ENCODE results near the gene KIF17. TPM values are rescaled to one million over a fixed set of nuclear protein-coding genes. Genes with fewer than 3 reads are reported as not detected.

The KIF17 gene
- 2.5 TPM for total RNA-seq

GRCh38 chr1:20717452-20718342 lies at the start of gene KIF17:
Gene KIF17, minus strand, starts transcription at chr1:20718007. Its CDS starts 301 bp downstream, at chr1:20717706.
- DNase-seq: peak; percentile 39

- DNase-seq: no peak
Measured at GRCh38 chr1:20767271-20767670, 49.5 kb upstream of the KIF17 start.

GRCh38 chr1:20763417-20763816 lies 45.6 kb upstream of the KIF17 start:
- no peak for DNase-seq

GRCh38 chr1:20760322-20760721 lies 42.5 kb upstream of the KIF17 start:
- no peak for DNase-seq

- DNase-seq: no peak
Measured at GRCh38 chr1:20753589-20753988, 35.8 kb upstream of the KIF17 start.

DNA sequence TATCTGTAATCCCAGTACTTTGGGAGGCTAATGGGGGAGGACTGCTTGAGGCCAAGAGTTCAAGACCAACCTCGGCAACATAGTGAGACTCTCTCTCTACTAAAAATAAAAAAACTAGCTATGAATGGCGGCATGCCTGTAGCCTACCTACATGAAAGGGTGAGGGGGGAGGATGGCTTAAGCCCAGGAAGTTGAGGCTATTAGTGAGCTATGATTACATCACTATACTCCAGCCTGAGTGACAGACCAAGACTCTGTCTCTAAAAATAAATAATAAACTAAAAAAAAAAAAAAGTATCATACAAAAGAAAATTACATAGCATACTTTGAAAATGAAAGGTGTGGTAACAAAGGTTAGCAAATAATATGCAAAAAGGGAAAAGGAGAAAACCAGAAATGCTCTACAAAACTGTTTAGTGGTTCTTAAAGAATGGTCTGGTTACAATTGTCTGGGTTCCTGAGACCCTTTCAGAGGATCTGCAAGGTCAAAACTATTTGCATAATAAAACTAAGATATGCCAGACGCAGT lies 33.7 kb upstream of the KIF17 start:
- no peak for DNase-seq

- no peak for DNase-seq
Measured at GRCh38 chr1:20742671-20743070, 24.9 kb upstream of the KIF17 start.

- DNase-seq: no peak
Measured at GRCh38 chr1:20740781-20741180, 23.0 kb upstream of the KIF17 start.

DNA sequence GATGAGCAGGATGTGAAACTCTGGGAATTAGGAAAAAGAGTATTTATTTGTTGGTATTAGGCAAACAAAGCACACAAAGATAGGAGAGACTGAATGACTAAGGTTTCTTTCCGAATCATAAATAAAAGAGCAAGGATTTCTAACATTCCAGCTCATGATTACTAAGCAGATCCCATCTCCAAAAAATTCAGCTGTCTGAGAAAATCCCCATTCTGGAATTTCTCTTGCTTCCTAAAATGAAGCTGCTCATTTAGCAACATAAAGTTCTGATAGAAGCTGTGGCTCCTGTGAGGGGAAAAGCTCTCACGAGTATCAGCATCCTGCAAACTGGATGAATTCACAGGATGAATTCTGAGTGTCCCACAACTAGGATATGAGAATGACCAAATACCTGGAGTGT lies 21.4 kb upstream of the KIF17 start:
- no peak for DNase-seq

GRCh38 chr1:20735581-20736111 lies 17.8 kb upstream of the KIF17 start:
- no peak for DNase-seq

DNA sequence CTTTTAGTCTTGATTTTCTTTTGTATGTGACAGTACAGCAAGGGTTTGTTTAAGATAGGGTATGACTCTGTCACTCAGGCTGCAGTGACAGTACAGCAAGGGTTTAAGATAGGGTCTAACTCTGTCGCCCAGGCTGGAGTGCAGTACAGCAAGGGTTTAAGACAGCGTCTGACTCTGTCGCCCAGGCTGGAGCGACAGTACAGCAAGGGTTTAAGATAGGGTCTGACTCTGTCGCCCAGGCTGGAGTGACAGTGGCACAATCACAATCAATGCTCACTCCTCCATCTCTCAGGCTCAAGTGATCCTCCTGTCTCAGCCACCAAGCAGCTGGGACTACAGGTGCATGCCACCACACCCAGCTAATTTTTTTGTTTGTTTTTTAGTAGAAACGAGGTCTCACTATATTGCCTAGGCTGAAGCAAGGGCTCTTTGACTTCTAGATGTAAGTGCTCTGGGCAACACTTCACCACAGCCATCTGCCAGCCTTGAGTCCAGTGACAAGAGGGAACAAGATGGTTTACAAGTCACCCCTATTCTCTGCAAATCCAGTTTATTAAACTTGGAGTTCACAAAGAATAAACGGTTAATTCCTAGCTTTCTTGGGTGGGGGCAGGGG lies 15.7 kb upstream of the KIF17 start:
- no peak for DNase-seq

- peak; percentile 43 for DNase-seq
Measured at GRCh38 chr1:20732588-20733359, 15.0 kb upstream of the KIF17 start, which contains the start of gene SH2D5. Gene SH2D5, minus strand, starts transcription at chr1:20732703. Its CDS starts 4,659 bp downstream, at chr1:20728044.

DNA sequence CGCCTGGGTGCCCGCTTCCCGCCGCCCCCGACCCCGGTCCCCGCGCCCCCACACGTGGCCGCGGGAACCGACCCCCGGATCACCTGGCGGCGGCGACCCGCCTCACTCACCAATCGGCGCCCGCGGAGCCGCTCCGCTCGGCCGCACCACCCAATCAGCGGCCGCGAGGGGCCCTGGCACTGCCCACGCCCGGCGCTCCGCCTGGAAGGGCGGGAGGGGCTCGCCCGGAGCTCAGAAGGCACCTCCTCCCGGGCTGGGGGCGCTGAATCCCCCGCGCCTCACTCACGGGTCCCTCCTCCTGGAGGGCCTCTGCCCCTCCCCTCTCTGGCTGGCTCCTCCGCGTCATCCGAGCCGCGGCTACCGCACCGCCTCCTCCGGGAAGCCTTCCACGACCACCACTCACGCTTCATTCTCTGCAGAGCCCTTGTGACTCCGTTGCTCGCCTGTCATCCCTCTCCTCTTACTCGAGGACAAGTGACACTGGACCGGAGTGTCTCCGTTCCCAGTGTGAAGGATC lies 14.3 kb upstream of the KIF17 start:
- DNase-seq: no peak

GRCh38 chr1:20731057-20731991 lies 13.5 kb upstream of the KIF17 start:
- no peak for DNase-seq

DNA sequence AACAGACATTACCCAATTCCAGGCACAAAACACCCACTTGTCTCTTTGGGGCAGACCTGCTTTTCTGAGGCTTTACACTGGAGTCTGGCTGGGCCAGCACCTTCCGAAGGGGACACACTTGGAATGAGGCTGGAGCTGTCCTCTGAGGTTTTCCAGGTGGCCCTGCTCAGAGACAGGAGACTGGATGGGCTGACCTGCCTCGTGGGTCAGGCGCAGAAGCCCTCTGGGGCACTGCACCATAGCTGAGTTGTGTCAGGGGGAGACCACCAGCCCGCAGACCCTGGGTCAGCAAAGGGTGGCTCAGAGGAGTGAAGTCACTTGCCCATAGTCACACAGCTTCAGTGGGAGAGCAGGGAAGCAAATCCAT lies 12.9 kb upstream of the KIF17 start:
- DNase-seq: no peak

DNA sequence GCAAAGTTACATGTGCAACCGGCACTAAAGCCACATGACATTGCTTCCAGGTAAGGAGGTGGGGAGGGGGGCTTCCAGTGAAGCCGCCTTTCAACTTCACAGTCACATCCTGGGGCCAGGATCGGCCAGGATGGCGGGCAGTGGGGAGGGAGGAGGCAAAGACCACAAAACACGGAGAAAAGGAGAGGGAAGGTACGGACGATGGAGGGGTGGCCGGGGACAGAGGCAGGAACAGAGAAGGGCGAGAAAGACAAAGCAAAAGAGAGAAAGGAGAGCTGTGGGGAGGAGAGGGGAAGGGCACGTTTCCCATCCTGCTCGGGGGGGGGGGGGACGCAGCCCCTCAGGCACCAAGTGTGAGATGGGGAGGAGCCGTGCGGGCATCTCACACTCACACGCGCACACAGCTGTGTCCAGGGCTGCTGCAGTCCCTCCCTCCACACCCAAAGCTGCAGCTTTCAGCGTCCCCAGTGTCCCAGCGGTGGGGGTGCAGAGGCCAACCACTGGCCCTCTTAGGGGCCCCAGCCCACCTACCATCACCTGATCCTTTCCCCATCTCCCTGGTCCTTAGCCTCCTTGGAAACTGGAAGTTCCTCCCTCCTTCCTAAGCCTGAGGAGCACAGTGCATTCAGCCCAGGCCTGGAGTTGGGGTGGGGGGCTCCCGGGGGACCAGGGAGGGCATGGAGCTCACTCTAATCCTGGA lies 12.3 kb upstream of the KIF17 start:
- DNase-seq: no peak

GRCh38 chr1:20729155-20729931 lies 11.5 kb upstream of the KIF17 start:
- DNase-seq: no peak

- no peak for DNase-seq
Measured at GRCh38 chr1:20728371-20729154, 10.8 kb upstream of the KIF17 start.

All from skin of body (tissue), 2 donors.